SU-DHL-6 (cell line): ENCODE results near the gene TPST2.

Experiments
- H2AFZ ChIP-seq: fragments of 200-600 bp; sonication (generic); 2 replicates; pipeline ENCODE4 v1.6.1; 2014; ENCODE audit warnings: low read depth, mild to moderate bottlenecking, moderate library complexity, mixed read lengths, antibody characterized with exemption, low read length; ENCODE audit not compliant: severe bottlenecking
- H3F3A ChIP-seq: fragments of 200-600 bp; shearing (Covaris generic); 2 replicates; pipeline ENCODE4 v1.6.0; 2016; ENCODE audit warnings: antibody characterized with exemption, mild to moderate bottlenecking; ENCODE audit not compliant: insufficient read depth
- H3K27ac ChIP-seq: fragments of 200-600 bp; sonication (generic); 2 replicates; pipeline ENCODE4 v1.5.1; 2016; ENCODE audit warnings: low read depth, mild to moderate bottlenecking, low read length, moderate library complexity, mixed read lengths
- H3K27me3 ChIP-seq: fragments of 200-600 bp; sonication (generic), shearing (Covaris generic); 2 replicates; pipeline ENCODE4 v1.6.0; 2014; ENCODE audit warnings: mild to moderate bottlenecking, low read length
- H3K36me3 ChIP-seq: fragments of 200-600 bp; sonication (generic); 2 replicates; pipeline ENCODE4 v1.6.1; 2014; ENCODE audit warnings: mild to moderate bottlenecking, low read length, mixed read lengths
- H3K4me2 ChIP-seq: fragments of 300-600, 200-600 bp; shearing (Covaris generic), sonication (generic); 2 replicates; pipeline ENCODE4 v1.6.0; 2014; ENCODE audit warnings: low read length, low read depth, mild to moderate bottlenecking; ENCODE audit not compliant: poor library complexity, severe bottlenecking
- H3K4me3 ChIP-seq: fragments of 200-600 bp; sonication (generic); 2 replicates; pipeline ENCODE4 v1.5.1; 2014; ENCODE audit warnings: antibody characterized with exemption, low read length, mild to moderate bottlenecking, mixed read lengths; ENCODE audit not compliant: insufficient read depth, poor library complexity, severe bottlenecking
- H3K79me2 ChIP-seq: fragments of 200-600 bp; sonication (generic); 2 replicates; pipeline ENCODE4 v1.6.1; 2014; ENCODE audit warnings: mild to moderate bottlenecking, low read length, moderate library complexity; ENCODE audit not compliant: insufficient read depth
- H3K9ac ChIP-seq: fragments of 200-600 bp; sonication (generic); 2 replicates; pipeline ENCODE4 v1.7.0; 2014; ENCODE audit warnings: mild to moderate bottlenecking, low read length
- H3K9me2 ChIP-seq: fragments of 200-600 bp; sonication (generic); replicated peaks from 2 replicates; pipeline ENCODE4 v1.6.1; 2014; ENCODE audit warnings: low read length; ENCODE audit not compliant: insufficient read depth
- H3K9me3 ChIP-seq: fragments of 200-600 bp; sonication (generic); 2 replicates; pipeline ENCODE4 v1.6.1; 2014; ENCODE audit warnings: low read length, mixed read lengths; ENCODE audit not compliant: insufficient read depth
- H4K20me1 ChIP-seq: fragments of 200-600 bp; sonication (generic); 2 replicates; pipeline ENCODE4 v1.6.1; 2014; ENCODE audit warnings: low read depth, mild to moderate bottlenecking, antibody characterized with exemption, low read length, moderate library complexity, mixed read lengths
- EZH2phosphoT487 ChIP-seq: fragments of 200-600 bp; sonication (generic), shearing (Covaris generic); conservative IDR thresholded peaks from 2 replicates; pipeline ENCODE4 v1.6.1; 2018; ENCODE audit warnings: mild to moderate bottlenecking, antibody characterized with exemption, low read length, moderate library complexity, mixed read lengths
- TF ChIP-seq, protein P1 (sequence below): fragments of 200-600 bp; sonication (generic); IDR thresholded peaks from one replicate; pipeline ENCODE4 v1.5.1; 2017; ENCODE audit warnings: antibody characterized with exemption, mild to moderate bottlenecking, low read length, moderate library complexity; ENCODE audit not compliant: insufficient read depth, poor library complexity, severe bottlenecking

Gene TPST2

DNA sequence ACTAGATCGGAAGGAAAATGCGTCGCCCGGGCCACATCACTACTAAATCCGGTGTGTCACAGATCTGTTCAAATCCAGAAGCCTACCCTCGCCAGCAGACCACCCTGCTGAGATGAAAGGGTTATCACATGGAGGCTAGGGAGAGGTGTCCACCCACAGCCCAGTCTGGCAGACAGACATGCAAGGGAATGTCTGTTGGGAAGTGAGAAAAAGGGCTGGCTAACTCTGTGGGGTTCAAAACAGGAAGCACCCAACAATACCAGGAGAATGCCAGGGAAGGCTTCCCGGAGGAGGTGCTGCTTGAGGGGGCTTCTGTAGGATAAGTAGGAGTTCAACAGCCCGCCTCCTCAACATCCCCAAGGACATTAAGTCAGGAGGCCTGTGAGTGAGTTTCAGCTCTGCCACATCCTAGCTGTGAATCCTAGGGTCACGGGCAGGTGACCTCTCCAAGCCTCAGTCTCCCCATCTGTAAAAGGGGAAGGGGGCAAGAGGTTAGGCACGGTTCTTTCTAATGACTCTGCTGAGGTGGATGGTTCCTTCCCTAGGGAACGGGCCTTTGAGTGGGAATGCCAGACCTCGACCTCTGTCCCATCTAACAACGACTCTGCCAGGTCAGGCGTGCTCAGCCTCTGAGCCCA, 1.1 kb downstream of the TPST2 start:
- no peaks in the 10 kb centered on the region for H3K9me2 ChIP-seq
- H3K9ac ChIP-seq: peak overlapping the region; percentile 84
- 0 out of 2 replicates have a peak, but pooled peaks cover 2% of the 10 kb centered on the region for H4K20me1 ChIP-seq
- peaks cover 11% of the 10 kb centered on the region for H3K79me2 ChIP-seq
- peak overlapping the region; percentile 81 for H3K4me3 ChIP-seq
- no peak overlapping the region for H3K27ac ChIP-seq
- H3K9me3 ChIP-seq: no peaks in the 10 kb centered on the region
- no peaks in the 10 kb centered on the region for H3F3A ChIP-seq
- H2AFZ ChIP-seq: no peak overlapping the region
- TF ChIP-seq, protein P1, sequence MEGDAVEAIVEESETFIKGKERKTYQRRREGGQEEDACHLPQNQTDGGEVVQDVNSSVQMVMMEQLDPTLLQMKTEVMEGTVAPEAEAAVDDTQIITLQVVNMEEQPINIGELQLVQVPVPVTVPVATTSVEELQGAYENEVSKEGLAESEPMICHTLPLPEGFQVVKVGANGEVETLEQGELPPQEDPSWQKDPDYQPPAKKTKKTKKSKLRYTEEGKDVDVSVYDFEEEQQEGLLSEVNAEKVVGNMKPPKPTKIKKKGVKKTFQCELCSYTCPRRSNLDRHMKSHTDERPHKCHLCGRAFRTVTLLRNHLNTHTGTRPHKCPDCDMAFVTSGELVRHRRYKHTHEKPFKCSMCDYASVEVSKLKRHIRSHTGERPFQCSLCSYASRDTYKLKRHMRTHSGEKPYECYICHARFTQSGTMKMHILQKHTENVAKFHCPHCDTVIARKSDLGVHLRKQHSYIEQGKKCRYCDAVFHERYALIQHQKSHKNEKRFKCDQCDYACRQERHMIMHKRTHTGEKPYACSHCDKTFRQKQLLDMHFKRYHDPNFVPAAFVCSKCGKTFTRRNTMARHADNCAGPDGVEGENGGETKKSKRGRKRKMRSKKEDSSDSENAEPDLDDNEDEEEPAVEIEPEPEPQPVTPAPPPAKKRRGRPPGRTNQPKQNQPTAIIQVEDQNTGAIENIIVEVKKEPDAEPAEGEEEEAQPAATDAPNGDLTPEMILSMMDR: no peak
- TF ChIP-seq EZH2phosphoT487: no peak
- H3K36me3 ChIP-seq: peaks cover 5% of the 10 kb centered on the region; the same call in 1 of the 2 replicates
- H3K27me3 ChIP-seq: no peaks in the 10 kb centered on the region
- peak overlapping the region; percentile 85 for H3K4me2 ChIP-seq

DNA sequence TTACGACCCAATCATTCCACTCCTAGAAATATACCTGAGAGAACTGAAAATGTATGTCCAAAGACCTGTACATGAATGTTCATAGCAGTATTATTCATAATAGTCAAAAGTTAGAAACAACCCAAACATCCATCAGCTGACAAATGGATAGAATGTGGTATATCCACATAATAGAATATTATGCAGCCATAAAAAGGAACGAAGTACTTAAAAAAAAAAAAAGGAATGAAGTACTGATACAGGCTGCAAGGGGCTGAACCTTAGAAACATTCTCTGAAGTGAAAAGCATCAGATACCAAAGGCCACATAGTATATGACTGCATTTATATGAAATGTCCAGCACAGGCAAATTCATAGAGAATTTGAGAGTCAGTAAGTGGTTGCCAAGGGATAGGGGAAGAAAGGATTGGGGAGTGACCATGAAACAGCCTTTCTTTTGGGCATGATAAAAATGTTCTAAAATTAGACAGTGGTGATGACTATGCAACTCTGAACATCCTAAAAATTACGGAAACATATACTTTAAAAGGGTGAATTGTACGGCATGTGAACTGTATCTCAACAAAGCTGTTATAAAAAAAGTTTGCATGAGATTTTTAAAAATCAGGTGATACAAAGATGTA, 1.8 kb downstream of the TPST2 start:
- no peaks in the 10 kb centered on the region for H3K9me3 ChIP-seq
- no peak overlapping the region for H3K27ac ChIP-seq
- 0 out of 2 replicates have a peak, but pooled peaks cover 2% of the 10 kb centered on the region for H4K20me1 ChIP-seq
- H3F3A ChIP-seq: no peaks in the 10 kb centered on the region
- no peak overlapping the region for H3K4me3 ChIP-seq
- TF ChIP-seq, protein P1: no peak
- no peak for TF ChIP-seq EZH2phosphoT487
- no peak overlapping the region for H3K9ac ChIP-seq
- no peak overlapping the region for H2AFZ ChIP-seq
- peaks cover 11% of the 10 kb centered on the region for H3K79me2 ChIP-seq
- peaks cover 5% of the 10 kb centered on the region; the same call in 1 of the 2 replicates for H3K36me3 ChIP-seq
- no peaks in the 10 kb centered on the region for H3K27me3 ChIP-seq
- no peaks in the 10 kb centered on the region for H3K9me2 ChIP-seq
- no peak overlapping the region for H3K4me2 ChIP-seq

DNA sequence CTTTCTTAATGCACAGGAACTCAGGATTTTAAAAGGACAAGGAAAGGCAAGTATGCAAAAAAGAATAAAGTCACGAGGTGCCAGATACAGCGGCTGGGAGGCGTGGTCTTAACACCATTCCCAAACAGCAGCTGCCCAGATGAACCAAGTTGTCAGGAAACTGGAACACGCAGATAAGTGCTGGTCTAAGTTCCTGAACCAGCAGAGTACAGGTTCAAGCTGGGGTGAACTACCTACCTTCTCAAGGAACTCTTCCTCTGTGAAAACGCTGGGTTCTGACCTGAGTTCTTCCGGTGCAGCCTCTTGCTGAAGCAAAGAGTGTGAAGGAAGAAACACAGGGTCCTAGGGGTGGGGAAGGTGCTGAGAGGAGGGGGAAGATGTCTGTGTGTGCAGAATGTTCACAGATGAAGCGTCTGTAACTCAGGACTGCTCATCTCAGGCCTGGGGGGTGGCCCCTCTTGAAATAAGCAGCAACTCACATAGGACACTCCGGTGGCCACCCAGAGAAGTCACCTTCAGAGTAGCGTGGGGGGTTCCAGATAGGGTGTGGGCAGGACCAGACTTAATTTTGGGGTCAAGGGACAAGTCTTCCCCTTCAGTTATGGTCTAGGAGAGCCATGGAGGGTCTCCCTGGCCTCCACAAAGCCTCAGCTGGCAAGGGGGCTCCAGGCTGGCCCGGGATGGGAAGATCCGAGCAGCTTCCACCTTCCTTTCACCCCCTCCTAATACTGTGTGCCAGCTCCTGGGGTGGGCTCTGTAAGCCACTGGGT, 3.2 kb downstream of the TPST2 start:
- TF ChIP-seq, protein P1: no peak
- no peak for TF ChIP-seq EZH2phosphoT487
- H3K27me3 ChIP-seq: no peaks in the 10 kb centered on the region
- peaks cover 1% of the 10 kb centered on the region; the same call in 1 of the 2 replicates for H3F3A ChIP-seq
- no peak overlapping the region for H3K4me3 ChIP-seq
- H3K4me2 ChIP-seq: no peak overlapping the region
- H2AFZ ChIP-seq: no peak overlapping the region
- no peak overlapping the region for H3K27ac ChIP-seq
- H3K79me2 ChIP-seq: peaks cover 11% of the 10 kb centered on the region
- H3K9me3 ChIP-seq: no peaks in the 10 kb centered on the region
- H3K36me3 ChIP-seq: peaks cover 5% of the 10 kb centered on the region; the same call in 1 of the 2 replicates
- H3K9ac ChIP-seq: no peak overlapping the region
- H3K9me2 ChIP-seq: no peaks in the 10 kb centered on the region
- 0 out of 2 replicates have a peak, but pooled peaks cover 2% of the 10 kb centered on the region for H4K20me1 ChIP-seq
